ENCODE results near the gene PRSS50.

The PRSS50 gene

GRCh38 chr3:46669191-46669999 is 48.3 kb downstream of the PRSS50 start:
- no peak for DNase-seq (ENCODE audit: low read depth)

GRCh38 chr3:46668591-46668990 is 49.1 kb downstream of the PRSS50 start:
- no peak for DNase-seq (ENCODE audit: low read depth)

- DNase-seq (ENCODE audit: low read depth) = no peak
Observed at GRCh38 chr3:46668116-46668515, 49.6 kb downstream of the PRSS50 start.

- DNase-seq (ENCODE audit: low read depth) = no peak
Observed at GRCh38 chr3:46667657-46668056, 50.0 kb downstream of the PRSS50 start.

GRCh38 chr3:46667061-46667621 is 50.5 kb downstream of the PRSS50 start:
- DNase-seq (ENCODE audit: low read depth) = no peak

GRCh38 chr3:46666453-46666845 is 51.2 kb downstream of the PRSS50 start:
- no peak for DNase-seq (ENCODE audit: low read depth)

GRCh38 chr3:46665763-46666452 is 51.8 kb downstream of the PRSS50 start:
- DNase-seq (ENCODE audit: low read depth) = no peak

GRCh38 chr3:46664971-46665762 is 52.5 kb downstream of the PRSS50 start:
- no peak for DNase-seq (ENCODE audit: low read depth)

- DNase-seq (ENCODE audit: low read depth) = no peak
Observed at GRCh38 chr3:46664188-46664970, 53.3 kb downstream of the PRSS50 start.

- no peak for DNase-seq (ENCODE audit: low read depth)
Observed at GRCh38 chr3:46663591-46664135, 54.0 kb downstream of the PRSS50 start.

GRCh38 chr3:46662771-46663551 is 54.7 kb downstream of the PRSS50 start:
- no peak for DNase-seq (ENCODE audit: low read depth)

Data from stimulated activated CD8-positive, alpha-beta memory T cell treated with anti-CD3 and anti-CD28 coated beads, Interleukin-7, amount 100 ng/mL, for 24 hours (primary cell).